LNCaP clone FGC (cell line): Measurements from ENCODE around the gene TET2.

ENCODE experiments used
- DNase-seq: peaks from one replicate; pipeline ENCODE4 v3.0.0-alpha.2; 2011; ENCODE audit warnings: low read depth
- H3K4me3 ChIP-seq: 2 replicates; pipeline ENCODE4 v1.5.1; 2011; ENCODE audit warnings: mild to moderate bottlenecking, low read depth, low read length, control low read depth
- CTCF ChIP-seq: IDR thresholded peaks from 2 replicates; pipeline ENCODE4 v1.5.1; 2012; ENCODE audit warnings: mild to moderate bottlenecking; ENCODE audit not compliant: control insufficient read depth, insufficient read depth; ENCODE audit errors: extremely low read depth

The TET2 gene

GRCh38 chr4:105265689-105266088 lies 119.0 kb downstream of the TET2 start:
- no peak for DNase-seq
- H3K4me3 ChIP-seq, result no peak overlapping the region
- no peak for TF ChIP-seq CTCF

GRCh38 chr4:105267280-105267679 lies 120.6 kb downstream of the TET2 start:
- no peak for DNase-seq
- TF ChIP-seq CTCF, result no peak
- no peak overlapping the region for H3K4me3 ChIP-seq

- no peak for DNase-seq
- no peak for TF ChIP-seq CTCF
- no peak overlapping the region for H3K4me3 ChIP-seq
These were observed 125.3 kb downstream of the TET2 start for GRCh38 chr4:105272002-105272401.

GRCh38 chr4:105273230-105273629 lies 126.6 kb downstream of the TET2 start:
- DNase-seq, result no peak
- no peak for TF ChIP-seq CTCF
- H3K4me3 ChIP-seq, result no peak overlapping the region

GRCh38 chr4:105274090-105274489 lies 127.4 kb downstream of the TET2 start:
- no peak overlapping the region for H3K4me3 ChIP-seq
- no peak for DNase-seq
- no peak for TF ChIP-seq CTCF

GRCh38 chr4:105274504-105274903 lies 127.8 kb downstream of the TET2 start:
- DNase-seq, result no peak
- TF ChIP-seq CTCF, result no peak
- no peak overlapping the region for H3K4me3 ChIP-seq

- no peak for DNase-seq
- no peak overlapping the region for H3K4me3 ChIP-seq
- TF ChIP-seq CTCF, result no peak
These were observed 129.9 kb downstream of the TET2 start for GRCh38 chr4:105276361-105277104.
